Fibroblast of pulmonary artery (primary cell): ENCODE results near the gene MYO10.
A peak's percentile ranks its signal among the peaks of the same experiment; 100 is the strongest.

Source experiments
- DNase-seq: peaks from one replicate; pipeline ENCODE4 v3.0.0-alpha.2; 2010; ENCODE audit warnings: low read depth
- H3K4me3 ChIP-seq: replicated peaks from 2 replicates; pipeline ENCODE4 v1.5.1; 2011; ENCODE audit warnings: low read depth, mild to moderate bottlenecking, control low read depth, low read length, moderate library complexity
- CTCF ChIP-seq: IDR thresholded peaks from 2 replicates; pipeline ENCODE4 v1.5.1; 2011; ENCODE audit warnings: mild to moderate bottlenecking, control low read depth, low read length, inconsistent platforms; ENCODE audit errors: missing control alignments

Gene MYO10

GRCh38 chr5:16784843-16785791, 151.0 kb downstream of the MYO10 start:
- no peak overlapping the region for H3K4me3 ChIP-seq
- TF ChIP-seq CTCF = no peak
- peak; percentile 39 for DNase-seq

- H3K4me3 ChIP-seq = no peak overlapping the region
- TF ChIP-seq CTCF = no peak
- DNase-seq = peak; percentile 25
Observed at GRCh38 chr5:16784088-16784487, 152.0 kb downstream of the MYO10 start.

GRCh38 chr5:16781828-16782626, 154.1 kb downstream of the MYO10 start:
- no peak overlapping the region for H3K4me3 ChIP-seq
- no peak for TF ChIP-seq CTCF
- DNase-seq = no peak

- DNase-seq = no peak
- no peak for TF ChIP-seq CTCF
- no peak overlapping the region for H3K4me3 ChIP-seq
Observed at GRCh38 chr5:16780325-16780724, 155.8 kb downstream of the MYO10 start.

- DNase-seq = no peak
- H3K4me3 ChIP-seq = no peak overlapping the region
- TF ChIP-seq CTCF = no peak
Observed at GRCh38 chr5:16777432-16777831, 158.7 kb downstream of the MYO10 start.

- H3K4me3 ChIP-seq = no peak overlapping the region
Observed at GRCh38 chr5:16776611-16777251, 159.4 kb downstream of the MYO10 start.

More at GRCh38 chr5:16776611-16777251, 159.4 kb downstream of the MYO10 start:
- TF ChIP-seq CTCF = peak; percentile 10
- DNase-seq = no peak
